Esophagus muscularis mucosa (tissue), 3 donors: ENCODE measurements around the gene C19orf85.

Experiments
- CTCF ChIP-seq, 3 experiments: fragments of 200-600 bp in 2 of 3; fragments of 450-650 bp in 1 of 3; sonication (generic) in 2 of 3; IDR thresholded peaks; one replicate each; pipeline ENCODE4 v1.5.1; 2017 to 2019; ENCODE audit warnings: antibody characterized with exemption in 3 of 3, mild to moderate bottlenecking in 2 of 3, moderate library complexity in 1 of 3
- POLR2A ChIP-seq: fragments of 450-650 bp; IDR thresholded peaks from one replicate; pipeline ENCODE4 v1.6.1; 2017; ENCODE audit warnings: antibody characterized with exemption, moderate library complexity, mild to moderate bottlenecking, low read depth

- no peak for TF ChIP-seq CTCF (IDR thresholded peaks at IDR 0.05)
- TF ChIP-seq POLR2A: no peak
Observed at GRCh38 chr19:55453511-55454260, 10.9 kb downstream of the C19orf85 start.
